Heart left ventricle (tissue), 16 donors: ENCODE measurements around the gene SARM1. TPM values are rescaled to one million over a fixed set of nuclear protein-coding genes. Genes with fewer than 3 reads are reported as not detected.

Experiments
- ATAC-seq, 4 donors: fragments of 200-7000 bp; cut with Tn5 transposase; one replicate each; pipeline ENCODE4 v1.9.1; 2020 to 2022; ENCODE audit warnings: moderate library complexity in 4 of 4, mild to moderate bottlenecking in 3 of 4, moderate number of reproducible peaks in 1 of 4
- DNase-seq, 5 donors: peaks; one replicate each; pipeline ENCODE4 v3.0.0-alpha.2; 2020
- H3K27ac ChIP-seq, 12 donors: fragments of 200-600 bp; sonication (generic) in 4 of 12; one replicate each; pipeline versions ENCODE4 v1.5.0 to v1.8.0; 2016 to 2022; ENCODE audit warnings: mild to moderate bottlenecking in 2 of 12
- H3K27me3 ChIP-seq, 9 donors: fragments of 200-600 bp; sonication (generic) in 2 of 9; one replicate each; pipeline versions ENCODE4 v1.5.1 to v1.8.0; 2016 to 2022; ENCODE audit warnings: mild to moderate bottlenecking in 3 of 9
- H3K36me3 ChIP-seq, 9 donors: fragments of 200-600 bp; sonication (generic) in 2 of 9; one replicate each; pipeline versions ENCODE4 v1.5.0 to v1.8.0; 2018 to 2022; ENCODE audit warnings: mild to moderate bottlenecking in 2 of 9
- H3K4me1 ChIP-seq, 12 donors: fragments of 200-600 bp; sonication (generic) in 4 of 12; one replicate each; pipeline versions ENCODE4 v1.5.0 to v1.8.0; 2016 to 2022; ENCODE audit warnings: mild to moderate bottlenecking in 3 of 12
- H3K4me3 ChIP-seq, 12 donors: fragments of 200-600 bp; sonication (generic) in 4 of 12; one replicate each; pipeline versions ENCODE4 v1.5.0 to v1.8.0; 2017 to 2022; ENCODE audit warnings: mild to moderate bottlenecking in 9 of 12, moderate library complexity in 4 of 12
- H3K9me3 ChIP-seq, 12 donors: fragments of 200-600 bp; sonication (generic) in 4 of 12; one replicate each; pipeline versions ENCODE4 v1.5.0 to v1.8.0; 2016 to 2022; ENCODE audit warnings: mild to moderate bottlenecking in 1 of 12
- CTCF ChIP-seq, 12 donors: fragments of 200-600 bp; sonication (generic) in 4 of 12; IDR thresholded peaks; one replicate each; pipeline versions ENCODE4 v1.5.0 to v1.8.0; 2018 to 2022; ENCODE audit warnings: antibody characterized with exemption in 12 of 12, mild to moderate bottlenecking in 5 of 12
- POLR2A ChIP-seq, 2 donors: fragments of 450-650 bp; IDR thresholded peaks; one replicate each; pipeline ENCODE4 v1.6.1; 2017; ENCODE audit warnings: antibody characterized with exemption in 2 of 2, mild to moderate bottlenecking in 2 of 2, moderate library complexity in 2 of 2
- WGBS, 4 donors: extraction: QIAGEN DNeasy Blood & Tissue Kit in 2 of 4; methylation state at CpG; one replicate each; pipeline versions ENCODE4 v1.1.5 to v1.1.7; 2013 to 2018; 5-methylcytosine and 5-hydroxymethylcytosine counted together
- intact Hi-C, 10 donors: fragments of 100-400 bp; cut with DNase I; formaldehyde crosslinking; loops; one replicate each; pipeline versions ENCODE4 v1.11.1 to v1.14.2; 2022
- polyA plus RNA-seq, 2 donors: library from polyadenylated mRNA; stranded (reverse); fragments of 200-250 nt; gene quantifications; one replicate each; pipeline ENCODE4 v1.2.3, GENCODE V29; 2013
- total RNA-seq, 9 donors: library from RNA; depleted of rRNA in 2 of 9; stranded (reverse); fragments of >200 nt in 2 of 9; fragmentation: NEBNext Ultra II Directional in 3 of 9; extraction: Animal tissue kit (Norgen Biotek cat#: 25700) in 3 of 9; gene quantifications; one replicate each; pipeline versions ENCODE4 v1.1.0 to v1.2.4, GENCODE V29; 2016 to 2023
- donor health status: ischemic (EF 13 %, LVEDD 7.1; RV severe dilation, severe dysfunction).
- donor health status: healthy with polysubstance abuse.
- donor health status: DM: no; HTN: yes; CAD: no.
- donor health status: DM: no; HTN: no; CAD: no.
- donor health status: ischemic (EF 25% LVEDD 6.9; RV normal size, moderate dysfunction).
- donor health status: ischemic (EF 25% LVEDD 5.7; RV mildly dilated, moderate dysfunction).
- donor health status: healthy.
- donor health status: DM: yes; HTN: yes; CAD: no.
- donor health status: ischemic (EF 35%, LVEDD 5.7; RV mildly dilated, moderate dysfunction).
- donor health status: nonischemic (EF 11% LVEDD 7.7; RV severe dilation, severe dysfunction).
- donor health status: DM: yes; HTN: yes; CAD: no.
- donor health status: PGD.
- donor health status: ischemic (EF 29% LVEDD 5.4; RV normal size, mild dysfunction).
- donor health status: nonischemic (EF 23%, LVEDD 6.1; RV moderate dilation, normal function).

The SARM1 gene
- total and polyA plus RNA-seq, 11 donors = 3.7 to 11.3 (median 7.6) TPM

- H3K27ac ChIP-seq = no peak overlapping the region
- H3K4me1 ChIP-seq = peaks cover 0 to 24% (median 4%) of the 10 kb centered on the region in 12 donors
- peaks cover 0 to 8% (median 0%) of the 10 kb centered on the region in 9 donors for H3K27me3 ChIP-seq
- no peak for TF ChIP-seq POLR2A (IDR thresholded peaks at IDR 0.05)
- no peak for TF ChIP-seq CTCF (IDR thresholded peaks at IDR 0.05)
- WGBS, 4 donors = 72 to 78% (median 75%) methylated on average over 10 of the region's 10 CpGs
- no peaks in the 10 kb centered on the region for H3K36me3 ChIP-seq
- intact Hi-C loops = loop anchor here in 1 of 10 donors (10.0 kb wide), 1 partner anchor 65 kb away; the partner anchor contains the start of gene TMEM97
- no peak overlapping the region for H3K4me3 ChIP-seq
- ATAC-seq (no peak), DNase-seq (no peak)
- no peaks in the 10 kb centered on the region for H3K9me3 ChIP-seq
Measured at GRCh38 chr17:28379814-28380801, 8.6 kb downstream of the SARM1 start.

GRCh38 chr17:28381141-28381825 is 9.8 kb downstream of the SARM1 start:
- no peak for TF ChIP-seq POLR2A (IDR thresholded peaks at IDR 0.05)
- peak in 4 of 12 donors; percentile 7 to 25 (median 16) for TF ChIP-seq CTCF (IDR thresholded peaks at IDR 0.05)
- Histone ChIP-seq H3K27ac (no peak overlapping the region), H3K36me3 (peaks cover 0 to under 1% (median 0%) of the 10 kb centered on the region in 9 donors), H3K4me3 (peak overlapping the region in 8 of 12 donors; percentile 2 to 25 (median 10)), H3K9me3 (no peaks in the 10 kb centered on the region), H3K27me3 (peaks cover 0 to 8% (median 0%) of the 10 kb centered on the region in 9 donors), H3K4me1 (peaks cover 0 to 25% (median 4%) of the 10 kb centered on the region in 12 donors)
- intact Hi-C loops = no loop called here
- WGBS, 4 donors = 18 to 37% (median 35%) methylated on average over 55 to 72 of the region's 72 CpGs
- ATAC-seq (peak in 3 of 4 donors; percentile 27 to 35 (median 29)), DNase-seq (no peak)

GRCh38 chr17:28384281-28385036 is 13.0 kb downstream of the SARM1 start:
- H3K36me3 ChIP-seq = peaks cover 0 to 29% (median 17%) of the 10 kb centered on the region in 9 donors
- no peak for TF ChIP-seq CTCF (IDR thresholded peaks at IDR 0.05)
- peak in 1 of 2 donors; percentile 13 for TF ChIP-seq POLR2A (IDR thresholded peaks at IDR 0.05)
- DNase-seq = peak in 4 of 5 donors; percentile 47 to 63 (median 60)
- peak overlapping the region; percentile 3 to 60 (median 54) for H3K4me3 ChIP-seq
- intact Hi-C loops = no loop called here
- peak overlapping the region in 2 of 12 donors; percentile 29 to 31 for H3K27ac ChIP-seq
- ATAC-seq = peak; percentile 41 to 91 (median 86)
- no peaks in the 10 kb centered on the region for H3K9me3 ChIP-seq
- peaks cover 0 to 8% (median 0%) of the 10 kb centered on the region in 9 donors for H3K27me3 ChIP-seq
- H3K4me1 ChIP-seq = peaks cover 0 to 25% (median 4%) of the 10 kb centered on the region in 12 donors
- 13 to 30% (median 25%) methylated on average over 37 to 56 of the region's 56 CpGs for WGBS, 4 donors
